Measurements from ENCODE around the gene MAD1L1.

Gene MAD1L1

GRCh38 chr7:2041496-2042367 is 191.0 kb downstream of the MAD1L1 start:
- H3K4me3 ChIP-seq (ENCODE audit: low read depth in 1 of 2, low read length in 1 of 2), result no peak overlapping the region
- no peak for TF ChIP-seq CTCF (IDR thresholded peaks at IDR 0.05)
- H3K27ac ChIP-seq, result no peak overlapping the region
- no peaks in the 10 kb centered on the region for H3K9me3 ChIP-seq
- no peaks in the 10 kb centered on the region for H3K4me1 ChIP-seq (ENCODE audit: control insufficient read depth in 1 of 2, insufficient read depth in 1 of 2, low read depth in 1 of 2, low read length in 1 of 2)
- no peaks in the 10 kb centered on the region for H3K36me3 ChIP-seq
- H3K27me3 ChIP-seq, result no peaks in the 10 kb centered on the region

GRCh38 chr7:2040893-2041270 is 191.9 kb downstream of the MAD1L1 start:
- H3K9me3 ChIP-seq, result no peaks in the 10 kb centered on the region
- H3K27ac ChIP-seq, result no peak overlapping the region
- H3K36me3 ChIP-seq, result no peaks in the 10 kb centered on the region
- no peaks in the 10 kb centered on the region for H3K4me1 ChIP-seq (ENCODE audit: control insufficient read depth in 1 of 2, insufficient read depth in 1 of 2, low read depth in 1 of 2, low read length in 1 of 2)
- no peaks in the 10 kb centered on the region for H3K27me3 ChIP-seq
- TF ChIP-seq CTCF (IDR thresholded peaks at IDR 0.05), result no peak
- H3K4me3 ChIP-seq (ENCODE audit: low read depth in 1 of 2, low read length in 1 of 2), result no peak overlapping the region

- Histone ChIP-seq H3K27ac (no peak overlapping the region), H3K27me3 (no peaks in the 10 kb centered on the region), H3K4me3 (ENCODE audit: low read depth in 1 of 2, low read length in 1 of 2) (no peak overlapping the region), H3K4me1 (ENCODE audit: control insufficient read depth in 1 of 2, insufficient read depth in 1 of 2, low read depth in 1 of 2, low read length in 1 of 2) (no peaks in the 10 kb centered on the region), H3K36me3 (no peaks in the 10 kb centered on the region), H3K9me3 (no peaks in the 10 kb centered on the region)
- TF ChIP-seq CTCF (IDR thresholded peaks at IDR 0.05), result no peak
These were observed 192.4 kb downstream of the MAD1L1 start for GRCh38 chr7:2040201-2040892.

GRCh38 chr7:2038931-2039728 is 193.6 kb downstream of the MAD1L1 start:
- Histone ChIP-seq H3K36me3 (no peaks in the 10 kb centered on the region), H3K9me3 (no peaks in the 10 kb centered on the region), H3K4me3 (ENCODE audit: low read depth in 1 of 2, low read length in 1 of 2) (no peak overlapping the region), H3K27ac (no peak overlapping the region), H3K27me3 (no peaks in the 10 kb centered on the region), H3K4me1 (ENCODE audit: control insufficient read depth in 1 of 2, insufficient read depth in 1 of 2, low read depth in 1 of 2, low read length in 1 of 2) (no peaks in the 10 kb centered on the region)
- TF ChIP-seq CTCF (IDR thresholded peaks at IDR 0.05), result no peak

GRCh38 chr7:2037808-2038522 is 194.8 kb downstream of the MAD1L1 start:
- no peak overlapping the region for H3K27ac ChIP-seq

More at GRCh38 chr7:2037808-2038522, 194.8 kb downstream of the MAD1L1 start:
- no peaks in the 10 kb centered on the region for H3K27me3 ChIP-seq
- no peak for TF ChIP-seq CTCF (IDR thresholded peaks at IDR 0.05)
- no peaks in the 10 kb centered on the region for H3K4me1 ChIP-seq (ENCODE audit: control insufficient read depth in 1 of 2, insufficient read depth in 1 of 2, low read depth in 1 of 2, low read length in 1 of 2)
- H3K9me3 ChIP-seq, result no peaks in the 10 kb centered on the region
- no peaks in the 10 kb centered on the region for H3K36me3 ChIP-seq
- no peak overlapping the region for H3K4me3 ChIP-seq (ENCODE audit: low read depth in 1 of 2, low read length in 1 of 2)
